Small intestine (tissue), 7 donors: ENCODE results near the gene INSIG1. TPM values are rescaled to one million over a fixed set of nuclear protein-coding genes. Genes with fewer than 3 reads are reported as not detected.

Source experiments
- DNase-seq, 2 donors: peaks; one replicate each; pipeline versions ENCODE4 v3.0.0 to v3.0.0-alpha.2; 2013
- FAIRE-seq: peaks from 2 replicates; lab custom pipeline; 2012; peaks lifted over from hg19 to GRCh38; lab: Jason Lieb, UNC
- H3K27ac ChIP-seq, 3 donors: one replicate each; pipeline ENCODE4 v1.5.1; 2013; ENCODE audit warnings: low read length in 2 of 3, mild to moderate bottlenecking in 2 of 3, control low read depth in 1 of 3, inconsistent platforms in 1 of 3, low read depth in 1 of 3, moderate library complexity in 1 of 3
- H3K27me3 ChIP-seq, 3 donors: one replicate each; pipeline ENCODE4 v1.6.1; 2013; ENCODE audit warnings: low read length in 3 of 3, inconsistent platforms in 1 of 3; ENCODE audit not compliant: control insufficient read depth in 3 of 3, insufficient read depth in 3 of 3
- H3K36me3 ChIP-seq, 3 donors: one replicate each; pipeline ENCODE4 v1.6.1; 2013; ENCODE audit warnings: low read length in 3 of 3, inconsistent platforms in 1 of 3, low read depth in 1 of 3, mild to moderate bottlenecking in 1 of 3, moderate library complexity in 1 of 3; ENCODE audit not compliant: control insufficient read depth in 3 of 3, insufficient read depth in 2 of 3
- H3K4me1 ChIP-seq, 3 donors: one replicate each; pipeline ENCODE4 v1.6.1; 2013; ENCODE audit warnings: low read length in 2 of 3, inconsistent platforms in 1 of 3, low read depth in 1 of 3, mild to moderate bottlenecking in 1 of 3, moderate library complexity in 1 of 3; ENCODE audit not compliant: control insufficient read depth in 3 of 3, insufficient read depth in 2 of 3
- H3K4me3 ChIP-seq, 3 donors: one replicate each; pipeline ENCODE4 v1.5.1; 2013; ENCODE audit warnings: low read length in 3 of 3, control low read depth in 1 of 3, inconsistent platforms in 1 of 3, low read depth in 1 of 3, mild to moderate bottlenecking in 1 of 3, moderate library complexity in 1 of 3
- H3K9me3 ChIP-seq, 2 donors: one replicate each; pipeline ENCODE4 v1.6.1; 2013; ENCODE audit warnings: low read depth in 1 of 2, low read length in 1 of 2; ENCODE audit not compliant: control insufficient read depth in 2 of 2, insufficient read depth in 1 of 2
- WGBS, 3 donors: extraction: QIAGEN DNeasy Blood & Tissue Kit; methylation state at CpG; one replicate each; pipeline ENCODE4 v1.1.7; 2013; 5-methylcytosine and 5-hydroxymethylcytosine counted together
- polyA plus RNA-seq, 4 donors: library from polyadenylated mRNA; stranded (reverse) in 3 of 4; unstranded in 1 of 4; fragments of 200-250 nt in 3 of 4; fragments of 120-200 nt in 1 of 4; gene quantifications; one replicate each; pipeline versions ENCODE4 v1.2.1 to v1.2.3, GENCODE V29; 2013
- donor health status: healthy with polysubstance abuse.
- donor health status: control.
- donor health status: control.
- donor health status: Bipolar disorder and iron deficiency.
- donor health status: healthy.

Gene INSIG1
- polyA plus RNA-seq, 4 donors = 5.8 to 70.1 (median 25.7) TPM

DNA sequence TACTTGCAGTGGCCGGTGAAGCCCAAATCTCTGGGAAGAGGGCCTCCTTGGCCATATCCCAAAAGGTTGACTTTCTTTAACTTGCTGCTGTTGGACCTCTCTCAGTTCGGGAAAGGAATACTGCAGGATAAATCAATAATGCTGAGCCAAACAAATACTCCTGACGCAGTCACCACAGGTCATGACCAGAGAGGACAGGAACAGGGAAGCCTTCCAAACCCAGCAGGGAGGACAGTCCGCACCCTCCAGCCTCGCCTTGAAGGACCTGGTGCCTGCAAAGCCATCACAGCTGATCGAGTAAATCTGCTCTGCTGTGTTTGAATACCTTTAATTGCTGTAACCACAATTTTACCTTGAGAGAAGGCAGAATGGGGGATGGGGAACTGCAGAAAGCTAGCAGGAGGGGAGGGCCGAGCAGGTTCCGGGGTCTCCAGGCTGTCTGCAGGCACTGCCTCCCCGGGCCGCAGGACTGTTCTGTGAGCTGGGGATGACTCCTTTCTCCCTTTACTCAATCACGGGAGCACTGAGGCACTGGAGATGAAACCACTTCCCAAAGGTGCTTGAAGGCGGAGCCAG is 20.8 kb upstream of the INSIG1 start:
- FAIRE-seq (no peak), DNase-seq (no peak)
- peaks cover 0 to 6% (median 0%) of the 10 kb centered on the region in 3 donors for H3K27me3 ChIP-seq
- H3K9me3 ChIP-seq = no peaks in the 10 kb centered on the region
- no peaks in the 10 kb centered on the region for H3K36me3 ChIP-seq
- no peak overlapping the region for H3K4me3 ChIP-seq
- no peak overlapping the region for H3K27ac ChIP-seq
- WGBS, 3 donors = 55 to 73% (median 68%) methylated on average over 12 of the region's 12 CpGs
- no peaks in the 10 kb centered on the region for H3K4me1 ChIP-seq

DNA sequence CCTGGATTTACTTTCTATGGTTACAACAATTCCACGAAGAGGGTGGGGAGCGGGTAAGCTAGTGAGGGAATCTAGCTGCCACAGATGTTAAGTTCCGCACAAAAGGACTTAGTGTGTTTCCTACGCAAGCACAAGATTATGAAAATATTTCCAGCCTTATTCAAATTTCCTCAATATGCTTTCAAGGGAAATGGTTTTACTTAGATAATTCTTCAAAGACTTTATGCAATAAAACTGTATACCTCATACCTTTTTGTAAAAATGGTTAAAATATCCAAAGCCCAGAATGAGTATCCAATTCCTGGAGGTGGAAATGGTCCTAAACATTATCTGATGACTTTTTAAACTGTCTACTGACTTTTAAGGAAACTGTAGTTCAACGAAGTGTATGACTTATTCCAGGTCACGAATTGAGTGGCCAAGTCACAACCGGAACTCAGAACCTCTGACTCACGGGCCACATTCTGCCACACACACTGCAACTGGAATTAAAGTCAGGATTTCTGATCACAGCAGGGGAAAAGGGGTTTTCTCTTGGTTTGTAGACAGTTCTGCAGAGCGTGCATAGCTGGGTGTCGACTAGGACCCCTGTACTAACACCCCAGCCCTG is 20.2 kb upstream of the INSIG1 start:
- WGBS, 3 donors = 76 to 78% (median 78%) methylated on average over 10 of the region's 10 CpGs
- FAIRE-seq (no peak), DNase-seq (no peak)
- Histone ChIP-seq H3K4me1 (no peaks in the 10 kb centered on the region), H3K27ac (no peak overlapping the region), H3K36me3 (no peaks in the 10 kb centered on the region), H3K9me3 (no peaks in the 10 kb centered on the region), H3K27me3 (peaks cover 0 to 6% (median 0%) of the 10 kb centered on the region in 3 donors), H3K4me3 (no peak overlapping the region)

DNA sequence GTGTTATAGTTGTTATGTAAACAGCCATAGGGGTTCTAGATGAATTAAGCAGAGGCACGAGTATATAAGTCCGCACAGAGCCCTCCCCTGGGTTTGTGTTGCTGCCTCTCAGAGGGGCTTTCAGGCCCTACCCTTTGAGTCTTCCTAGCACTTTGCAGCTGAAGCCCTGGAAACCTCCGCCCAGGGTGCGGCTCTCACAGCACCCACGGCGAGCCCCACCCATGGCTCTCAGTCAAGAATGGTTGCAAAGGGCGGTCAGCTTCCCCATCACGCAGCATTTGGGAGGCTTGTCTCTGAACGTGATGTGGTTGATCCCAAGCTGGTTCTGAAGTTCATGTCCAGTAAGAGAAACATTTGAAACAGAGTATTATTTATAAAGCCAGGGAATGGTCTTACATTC is 18.8 kb upstream of the INSIG1 start:
- H3K9me3 ChIP-seq = no peaks in the 10 kb centered on the region
- peaks cover 0 to 6% (median 0%) of the 10 kb centered on the region in 3 donors for H3K27me3 ChIP-seq
- 19 to 63% (median 33%) methylated on average over 9 of the region's 9 CpGs for WGBS, 3 donors
- no peak overlapping the region for H3K4me3 ChIP-seq
- H3K4me1 ChIP-seq = no peaks in the 10 kb centered on the region
- no peaks in the 10 kb centered on the region for H3K36me3 ChIP-seq
- FAIRE-seq = no peak
- DNase-seq = peak in 1 of 2 donors; percentile 35
- H3K27ac ChIP-seq = no peak overlapping the region

DNA sequence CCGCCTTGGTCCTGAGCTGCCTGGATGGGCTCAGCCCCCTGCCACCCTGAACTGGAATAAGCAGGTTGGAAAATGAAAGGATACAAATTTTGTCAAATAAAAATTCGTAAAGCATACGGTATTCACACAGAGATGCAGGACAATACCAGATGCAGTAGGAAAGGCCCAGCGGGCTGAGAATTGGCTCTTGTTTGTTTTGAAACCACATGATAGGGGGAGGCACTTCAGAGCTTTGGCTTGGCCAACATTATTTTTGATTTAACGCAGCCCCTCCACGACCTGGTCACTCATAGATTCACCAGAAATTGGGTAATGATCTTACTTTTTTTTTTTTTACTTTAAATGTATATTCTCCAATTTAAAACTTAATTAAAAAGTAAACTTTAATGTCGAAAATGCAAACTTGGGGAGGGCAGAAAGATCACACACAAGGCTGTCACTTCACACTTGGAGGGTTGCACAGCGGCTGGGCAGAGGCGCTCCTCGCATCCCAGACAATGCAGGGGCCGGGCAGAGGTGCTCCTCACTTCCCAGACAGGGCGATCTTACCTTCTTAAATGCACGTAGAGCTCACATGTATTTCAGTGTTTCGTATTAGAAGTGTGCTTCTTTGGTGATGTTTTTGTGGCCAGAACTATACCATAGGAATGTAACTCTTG is 17.8 kb upstream of the INSIG1 start:
- H3K36me3 ChIP-seq = no peaks in the 10 kb centered on the region
- no peaks in the 10 kb centered on the region for H3K4me1 ChIP-seq
- DNase-seq = no peak
- no peaks in the 10 kb centered on the region for H3K9me3 ChIP-seq
- no peak overlapping the region for H3K4me3 ChIP-seq
- peaks cover 0 to 8% (median 0%) of the 10 kb centered on the region in 3 donors for H3K27me3 ChIP-seq
- no peak for FAIRE-seq
- WGBS, 3 donors = 90 to 91% (median 90%) methylated on average over 14 of the region's 14 CpGs
- no peak overlapping the region for H3K27ac ChIP-seq

DNA sequence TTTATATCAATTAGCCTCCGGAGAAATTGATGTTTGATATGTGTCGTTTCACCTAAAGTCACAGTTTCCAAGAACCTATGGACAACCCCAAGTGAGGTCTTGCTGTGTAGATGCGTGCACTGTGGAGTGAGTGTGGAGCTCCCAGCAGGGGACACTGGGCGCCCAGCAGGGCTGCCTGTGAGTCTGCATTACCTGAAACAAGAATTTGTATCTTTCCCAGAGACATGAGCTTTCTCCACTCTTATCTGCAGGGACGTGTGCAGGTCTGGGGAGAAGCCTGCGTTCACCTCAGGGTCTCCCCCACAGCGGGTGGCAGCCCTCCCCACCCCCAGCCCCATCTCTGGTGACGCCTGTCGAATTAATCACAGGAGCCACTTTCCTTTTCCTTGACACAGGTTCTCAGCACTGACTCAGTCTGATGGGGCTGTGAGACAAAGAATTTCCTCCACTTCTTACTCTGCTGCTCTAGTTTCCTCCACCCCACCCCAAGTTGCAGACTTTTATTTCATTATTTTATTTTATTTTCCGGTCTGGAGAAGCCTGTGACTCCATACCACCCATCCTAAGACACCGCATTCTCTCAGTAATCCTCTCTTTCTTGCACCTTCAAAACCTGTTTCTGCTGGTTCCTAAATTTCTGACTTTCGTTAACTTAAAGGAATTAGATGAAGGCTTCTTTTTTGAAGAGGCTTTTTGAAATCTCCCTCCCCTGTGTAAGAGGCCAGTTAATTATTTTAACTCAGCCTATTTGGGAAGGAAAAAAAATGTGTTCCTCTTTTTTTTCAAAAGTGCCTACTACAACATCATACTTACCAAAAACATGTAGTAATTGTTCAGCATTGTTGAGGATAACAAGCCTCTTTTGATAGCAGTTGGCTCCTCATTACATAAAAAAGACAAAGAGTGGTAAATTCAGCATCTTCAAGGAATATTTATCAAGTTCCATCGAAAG is 17.0 kb upstream of the INSIG1 start:
- Histone ChIP-seq H3K36me3 (no peaks in the 10 kb centered on the region), H3K4me3 (no peak overlapping the region), H3K27ac (no peak overlapping the region), H3K4me1 (no peaks in the 10 kb centered on the region), H3K9me3 (no peaks in the 10 kb centered on the region), H3K27me3 (peaks cover 0 to 8% (median 0%) of the 10 kb centered on the region in 3 donors)
- DNase-seq (no peak), FAIRE-seq (no peak)
- WGBS, 3 donors = 67 to 75% (median 73%) methylated on average over 13 of the region's 13 CpGs

DNA sequence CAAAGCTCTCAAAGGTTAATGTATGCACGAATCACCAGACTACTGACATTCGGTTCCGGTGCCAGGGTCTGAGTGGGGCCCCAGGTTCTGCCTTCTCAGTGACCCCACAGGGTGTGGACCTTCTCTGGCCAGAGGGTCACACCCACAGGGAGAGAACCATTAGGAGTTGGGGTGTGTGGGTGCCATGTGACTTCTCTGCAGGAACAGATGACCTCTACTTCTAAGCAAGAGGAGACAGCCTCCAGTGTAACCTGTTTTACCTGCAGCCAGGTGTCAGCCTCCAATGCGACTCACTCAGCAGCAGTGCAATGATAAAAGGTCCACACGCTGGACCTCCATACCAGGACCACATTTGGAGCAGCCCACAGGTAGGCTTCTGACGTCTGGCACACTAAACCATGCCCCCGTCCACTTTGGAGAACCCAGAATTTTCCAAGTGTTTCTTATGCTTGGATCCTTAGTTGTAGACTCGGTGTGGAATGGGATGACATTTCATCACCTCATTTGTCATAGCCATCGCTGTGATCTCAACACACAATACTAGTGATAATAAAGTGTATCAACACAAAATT is 16.2 kb upstream of the INSIG1 start:
- no peak for DNase-seq
- 79 to 87% (median 86%) methylated on average over 9 of the region's 9 CpGs for WGBS, 3 donors
- H3K27ac ChIP-seq = no peak overlapping the region
- H3K4me3 ChIP-seq = no peak overlapping the region
- no peaks in the 10 kb centered on the region for H3K4me1 ChIP-seq
- no peaks in the 10 kb centered on the region for H3K36me3 ChIP-seq
- no peaks in the 10 kb centered on the region for H3K9me3 ChIP-seq
- FAIRE-seq = no peak
- peaks cover 0 to 8% (median 0%) of the 10 kb centered on the region in 3 donors for H3K27me3 ChIP-seq

DNA sequence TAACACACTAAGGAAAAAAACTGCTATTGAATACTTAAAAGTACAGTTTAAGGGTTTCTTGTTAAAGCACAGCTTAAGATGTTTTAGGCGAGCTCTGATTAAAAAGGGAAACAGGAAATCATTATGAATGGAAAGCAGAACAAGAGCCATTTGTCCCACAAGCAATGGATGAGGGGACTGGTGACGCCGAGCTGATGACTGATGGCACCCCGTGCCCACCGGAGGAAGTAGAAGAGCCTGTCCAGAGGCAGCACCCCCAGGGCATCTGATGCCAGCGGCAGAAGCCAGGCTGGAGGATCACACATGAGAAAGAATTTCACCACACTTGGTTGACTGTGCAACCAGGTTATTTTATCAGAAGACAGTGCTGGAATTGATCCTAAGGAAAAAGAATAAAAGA is 15.0 kb upstream of the INSIG1 start:
- FAIRE-seq = no peak
- Histone ChIP-seq H3K27me3 (peaks cover 0 to 2% (median 0%) of the 10 kb centered on the region in 3 donors), H3K36me3 (no peaks in the 10 kb centered on the region), H3K4me3 (no peak overlapping the region), H3K4me1 (no peaks in the 10 kb centered on the region), H3K27ac (no peak overlapping the region), H3K9me3 (peaks cover 0 to 4% of the 10 kb centered on the region in 2 donors)
- DNase-seq = no peak
- WGBS, 3 donors = 49 to 78% (median 70%) methylated on average over 6 of the region's 6 CpGs
